ENCODE results near the gene DUSP2. TPM values are rescaled to one million over a fixed set of nuclear protein-coding genes. Genes with fewer than 3 reads are reported as not detected.
A peak's percentile ranks its signal among the peaks of the same experiment; 100 is the strongest.

Gene DUSP2
- total and polyA plus RNA-seq, 9 of the 15 experiments (the other 6 are each of a cell fraction or from before 2014, with no cell fraction given) = 0.04 to 0.18 TPM; not detected in 7

- no peak for TF ChIP-seq ZNF778 (CRISPR knock-in tag; IDR thresholded peaks at IDR 0.05)
- no peak for TF ChIP-seq ZNF764 (CRISPR knock-in tag; IDR thresholded peaks at IDR 0.05; ENCODE audit: low read depth)
- TF ChIP-seq ZNF518B (CRISPR knock-in tag; IDR thresholded peaks at IDR 0.05) = no peak
- no peak for TF ChIP-seq NUFIP1 (IDR thresholded peaks at IDR 0.05; ENCODE audit: partially characterized antibody)
- TF ChIP-seq RB1 (IDR thresholded peaks at IDR 0.05; ENCODE audit: low read depth) = peak; percentile 87
- TF ChIP-seq ZNF507 (tag; conservative IDR thresholded peaks at IDR 0.05) = no peak
- no peak for TF ChIP-seq DDX20 (tag; IDR thresholded peaks at IDR 0.05; ENCODE audit: low read depth)
- no peak for TF ChIP-seq ZNF212 (CRISPR knock-in tag; IDR thresholded peaks at IDR 0.05)
- no peak for TF ChIP-seq ELF4 (CRISPR knock-in tag; IDR thresholded peaks at IDR 0.05)
- no peak for TF ChIP-seq PHF20 (IDR thresholded peaks at IDR 0.05; ENCODE audit: partially characterized antibody)
- TF ChIP-seq NR2C1 (IDR thresholded peaks at IDR 0.05) = no peak
- no peak for TF ChIP-seq NR2C1 (tag; IDR thresholded peaks at IDR 0.05)
- no peak for TF ChIP-seq CBX5 (IDR thresholded peaks at IDR 0.05; ENCODE audit: borderline replicate concordance, low read depth)
- no peak for TF ChIP-seq XRCC3 (IDR thresholded peaks at IDR 0.05)
- no peak for TF ChIP-seq CHD2 (IDR thresholded peaks at IDR 0.05; ENCODE audit: low read depth, low read length)
- TF ChIP-seq GTF2F1 (IDR thresholded peaks at IDR 0.05; ENCODE audit: low read depth, low read length) = no peak
- TF ChIP-seq ZNF232 (CRISPR knock-in tag; IDR thresholded peaks at IDR 0.05) = no peak
- TF ChIP-seq, protein P1, sequence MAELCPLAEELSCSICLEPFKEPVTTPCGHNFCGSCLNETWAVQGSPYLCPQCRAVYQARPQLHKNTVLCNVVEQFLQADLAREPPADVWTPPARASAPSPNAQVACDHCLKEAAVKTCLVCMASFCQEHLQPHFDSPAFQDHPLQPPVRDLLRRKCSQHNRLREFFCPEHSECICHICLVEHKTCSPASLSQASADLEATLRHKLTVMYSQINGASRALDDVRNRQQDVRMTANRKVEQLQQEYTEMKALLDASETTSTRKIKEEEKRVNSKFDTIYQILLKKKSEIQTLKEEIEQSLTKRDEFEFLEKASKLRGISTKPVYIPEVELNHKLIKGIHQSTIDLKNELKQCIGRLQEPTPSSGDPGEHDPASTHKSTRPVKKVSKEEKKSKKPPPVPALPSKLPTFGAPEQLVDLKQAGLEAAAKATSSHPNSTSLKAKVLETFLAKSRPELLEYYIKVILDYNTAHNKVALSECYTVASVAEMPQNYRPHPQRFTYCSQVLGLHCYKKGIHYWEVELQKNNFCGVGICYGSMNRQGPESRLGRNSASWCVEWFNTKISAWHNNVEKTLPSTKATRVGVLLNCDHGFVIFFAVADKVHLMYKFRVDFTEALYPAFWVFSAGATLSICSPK (IDR thresholded peaks at IDR 0.05; ENCODE audit: borderline replicate concordance) = no peak
These were observed 28.2 kb downstream of the DUSP2 start (continued) for GRCh38 chr2:96116879-96117533.

All from K562 (cell line).